Activated CD8-positive, alpha-beta memory T cell treated with anti-CD3 and anti-CD28 coated beads, Interleukin-2, amount 50 U/mL, for 4 hours (primary cell): ENCODE measurements around the gene TRPC4AP.
"Not testable (repeated sequence)": the region's sequence is repeated elsewhere in the genome, so short reads cannot be mapped to it uniquely, and the experiment has no call there.

ENCODE experiments used
- DNase-seq: peaks from one replicate; pipeline ENCODE4 v3.0.0-alpha.2; 2020

TRPC4AP gene

GRCh38 chr20:35092524-35093266 lies at the start of gene TRPC4AP:
Gene TRPC4AP (minus strand): TSS chr20:35092807. CDS start chr20:35092781, 26 bp downstream.
- peak; percentile 87 for DNase-seq

DNA sequence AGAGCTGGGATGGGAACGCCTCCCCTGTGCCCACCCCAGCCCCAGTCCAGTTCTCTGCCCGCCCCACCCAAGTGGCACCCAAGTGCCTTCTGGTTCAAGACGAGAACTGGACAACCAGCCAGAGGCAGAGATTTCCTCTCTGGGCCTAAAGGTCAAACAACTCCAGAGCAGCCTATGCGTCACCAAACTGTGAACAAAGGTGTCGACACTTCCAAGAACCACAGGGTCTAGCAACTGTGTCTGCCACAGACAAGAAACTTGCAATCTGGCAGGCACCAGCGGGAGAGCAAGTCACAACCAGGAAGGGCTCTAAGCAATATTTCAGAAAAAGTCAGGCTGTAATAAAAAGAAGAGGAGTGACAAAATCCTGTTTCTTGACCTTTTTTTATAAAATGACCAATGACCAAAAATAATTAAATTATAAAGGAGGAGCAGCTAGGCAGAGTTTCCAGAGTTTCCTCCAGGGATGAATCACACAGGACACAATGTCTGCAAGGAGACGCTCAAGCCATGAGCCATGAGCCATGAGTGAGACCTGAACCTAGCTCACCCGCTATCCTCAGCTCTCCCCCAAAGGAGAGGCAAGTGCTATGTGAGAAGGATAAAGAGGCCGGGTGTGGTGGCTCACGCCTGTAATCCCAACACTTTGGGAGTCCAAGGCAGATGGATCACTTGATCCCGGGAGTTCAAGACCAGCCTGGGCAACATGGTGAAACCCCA lies 43.4 kb upstream of the TRPC4AP start:
- no peak for DNase-seq

GRCh38 chr20:35134880-35135279 lies 42.3 kb upstream of the TRPC4AP start:
- DNase-seq: no peak

DNA sequence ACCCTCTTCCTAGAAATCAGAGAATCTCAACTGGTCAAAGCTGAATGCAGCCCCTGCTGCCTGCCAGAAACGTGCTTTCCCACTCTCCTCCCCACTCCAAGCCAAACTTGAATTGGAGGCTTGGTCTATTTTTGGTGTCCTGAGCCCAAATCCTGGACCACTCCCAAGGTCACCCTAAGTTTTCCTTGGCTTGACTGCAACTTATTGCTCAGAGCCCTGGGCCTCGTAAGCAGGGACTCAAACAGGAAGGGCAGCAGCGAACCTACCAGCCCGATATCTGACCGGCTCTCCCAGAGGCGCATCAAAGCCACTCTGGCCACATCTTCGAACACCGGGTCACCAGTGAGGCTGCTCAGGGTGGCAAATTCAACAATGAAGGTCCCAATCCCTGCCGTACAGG lies 41.9 kb upstream of the TRPC4AP start:
- no peak for DNase-seq

GRCh38 chr20:35133735-35134134 lies 41.1 kb upstream of the TRPC4AP start:
- no peak for DNase-seq

DNA sequence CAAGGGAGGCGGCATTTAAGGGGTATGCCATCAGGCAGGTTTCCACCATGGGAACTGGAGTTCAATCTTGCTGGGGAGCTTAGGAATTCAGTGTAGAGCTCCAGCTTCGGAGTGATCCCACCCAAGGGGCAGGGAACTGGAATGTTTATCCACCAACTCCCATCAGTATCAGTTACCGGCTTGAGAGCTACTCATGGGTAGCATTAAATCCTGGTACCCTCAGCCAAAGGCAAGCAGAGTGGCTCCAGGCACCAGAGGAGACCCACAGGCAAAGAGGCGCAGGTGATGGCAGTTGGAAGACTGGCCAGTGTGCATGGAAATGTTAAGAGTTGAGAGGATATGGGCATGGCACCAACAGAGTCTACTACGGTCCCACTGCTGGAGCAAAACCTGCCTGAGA lies 40.4 kb upstream of the TRPC4AP start:
- DNase-seq: no peak

DNA sequence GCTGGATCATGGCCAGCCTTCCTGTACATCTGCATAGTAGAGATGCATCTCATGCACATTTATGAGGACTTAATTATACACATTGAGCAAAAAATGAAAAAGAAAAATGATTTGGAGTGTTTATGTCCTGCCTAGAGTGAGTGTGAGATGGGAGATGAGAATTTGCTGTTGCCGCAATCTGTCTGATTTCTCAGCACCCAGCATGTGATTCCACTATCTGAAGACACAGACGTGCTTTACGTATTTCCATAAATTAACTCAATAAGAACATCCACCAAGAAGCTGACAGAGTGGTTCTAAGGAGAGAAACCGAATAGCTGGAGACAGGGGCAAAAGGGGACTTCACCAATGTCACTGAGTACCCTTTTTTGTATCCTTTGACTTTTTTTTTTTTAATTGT lies 39.3 kb upstream of the TRPC4AP start:
- DNase-seq: no peak

- DNase-seq: no peak
Observed at GRCh38 chr20:35129647-35130069, 37.1 kb upstream of the TRPC4AP start.

GRCh38 chr20:35125753-35126152 lies 33.1 kb upstream of the TRPC4AP start:
- DNase-seq: no peak

- DNase-seq: no peak
Observed at GRCh38 chr20:35122756-35123405, 30.3 kb upstream of the TRPC4AP start.

GRCh38 chr20:35121186-35121585 lies 28.6 kb upstream of the TRPC4AP start:
- DNase-seq: no peak

DNA sequence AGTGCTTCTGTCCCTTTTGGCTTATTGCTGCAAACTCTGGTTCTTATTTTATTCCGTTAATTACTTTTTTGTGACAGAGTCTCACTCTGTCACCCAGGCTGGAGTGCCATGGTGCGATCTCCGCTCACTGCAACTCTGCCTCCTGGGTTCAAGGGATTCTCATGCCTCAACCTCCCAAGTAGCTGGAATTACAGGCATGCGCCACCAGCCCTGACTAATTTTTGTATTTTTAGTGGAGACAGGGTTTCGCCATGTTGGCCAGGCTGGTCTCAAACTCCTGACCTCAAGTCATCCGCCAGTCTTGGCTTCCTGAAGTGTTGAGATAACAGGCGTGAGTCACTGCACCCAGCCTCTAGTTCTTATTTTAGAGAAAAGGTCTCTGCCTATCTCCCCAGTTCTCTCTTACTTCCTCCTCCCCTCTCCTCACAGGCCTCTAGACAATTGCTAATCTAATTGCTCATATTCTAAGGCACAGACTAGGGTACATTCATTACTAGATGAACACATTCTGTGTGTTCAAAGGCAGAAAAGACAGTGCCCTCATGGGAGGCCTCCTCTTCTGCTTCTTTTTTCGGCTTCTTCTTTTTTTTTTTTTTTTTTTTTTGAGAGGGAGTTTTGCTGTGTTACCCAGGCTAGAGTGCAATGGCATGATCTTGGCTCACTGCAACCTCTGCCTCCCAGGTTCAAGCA lies 27.6 kb upstream of the TRPC4AP start:
- no peak for DNase-seq

GRCh38 chr20:35117629-35118028 lies 25.0 kb upstream of the TRPC4AP start:
- no peak for DNase-seq

- DNase-seq: no peak
Observed at GRCh38 chr20:35117196-35117595, 24.6 kb upstream of the TRPC4AP start.

- no peak for DNase-seq
Observed at GRCh38 chr20:35116258-35116657, 23.7 kb upstream of the TRPC4AP start.

GRCh38 chr20:35115606-35116005 lies 23.0 kb upstream of the TRPC4AP start:
- DNase-seq: no peak

DNA sequence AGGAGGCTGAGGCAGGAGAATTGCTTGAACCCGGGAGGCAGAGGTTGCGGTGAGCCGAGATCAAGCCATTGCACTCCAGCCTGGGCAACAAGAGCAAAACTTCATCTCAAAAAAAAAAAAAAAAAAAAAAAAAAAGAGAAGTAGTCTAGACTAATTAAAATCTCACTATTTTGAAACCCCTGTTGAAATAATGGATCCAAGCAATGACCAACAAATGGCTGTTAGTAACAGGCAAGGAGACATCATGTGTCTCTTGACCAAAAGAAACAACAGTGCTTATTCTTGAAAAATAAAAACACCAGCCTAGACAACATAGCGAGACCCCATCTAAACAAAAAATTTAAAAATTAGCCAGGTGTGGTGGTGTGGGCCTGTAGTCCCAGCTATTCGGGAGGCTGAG lies 19.7 kb upstream of the TRPC4AP start:
- not testable (repeated sequence) for DNase-seq

DNA sequence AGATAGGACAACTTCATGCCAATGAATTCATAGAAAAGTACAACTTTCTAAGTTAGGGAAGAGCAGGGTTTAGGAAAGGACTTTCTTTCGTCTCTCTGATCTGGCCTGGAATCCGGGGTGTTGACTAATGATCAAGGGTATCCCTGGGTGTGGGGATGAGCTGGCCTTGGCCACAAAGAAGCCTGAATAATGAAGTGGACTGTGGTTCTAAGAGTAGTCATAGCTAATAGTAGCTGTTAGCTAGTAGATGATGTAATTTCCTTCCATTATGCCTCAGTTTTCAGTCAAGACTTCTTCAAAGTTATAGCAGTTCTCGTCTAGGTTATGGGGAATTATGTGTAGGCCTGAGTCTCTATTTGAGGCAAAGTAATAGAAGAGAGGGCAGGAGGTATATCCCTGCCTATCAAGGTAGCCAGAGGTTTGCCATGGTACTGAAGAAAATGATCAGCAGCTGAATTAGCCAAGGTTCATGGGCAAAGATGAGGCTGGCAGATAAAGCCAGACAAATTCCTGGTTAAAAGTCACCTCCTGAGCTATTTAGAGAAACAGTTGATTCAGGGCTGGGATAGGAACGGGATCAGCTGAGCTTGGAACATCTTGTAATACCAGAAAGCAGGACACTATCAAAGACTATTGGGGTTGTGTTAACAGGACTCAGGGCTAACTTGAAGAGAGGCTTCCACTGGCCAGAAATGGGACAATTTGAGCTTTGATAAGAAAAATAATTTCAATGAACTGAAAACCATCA lies 18.7 kb upstream of the TRPC4AP start:
- no peak for DNase-seq

DNA sequence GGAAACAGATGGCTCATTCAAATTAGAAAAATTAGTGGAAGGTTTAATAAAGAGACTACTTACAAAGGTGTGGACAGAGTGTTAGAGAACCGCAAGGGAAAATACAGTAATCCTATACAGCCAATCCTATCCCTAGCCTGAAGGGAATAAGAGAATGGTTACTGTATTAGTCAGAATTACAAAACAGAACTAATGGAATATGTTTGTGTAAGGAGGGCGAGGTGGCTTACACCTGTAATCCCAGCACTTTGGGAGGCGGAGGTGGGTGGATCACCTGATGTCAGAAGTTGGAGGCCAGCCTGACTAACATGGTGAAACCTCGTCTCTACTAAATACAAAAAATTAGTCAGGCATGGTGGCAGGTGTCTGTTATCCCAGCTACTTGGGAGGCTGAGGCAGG lies 16.3 kb upstream of the TRPC4AP start:
- no peak for DNase-seq

- DNase-seq: no peak
Observed at GRCh38 chr20:35106827-35107380, 14.3 kb upstream of the TRPC4AP start.

GRCh38 chr20:35104685-35105295 lies 12.2 kb upstream of the TRPC4AP start:
- DNase-seq: no peak

GRCh38 chr20:35101620-35102019 lies 9.0 kb upstream of the TRPC4AP start:
- DNase-seq: no peak
